Testis (tissue), 3 donors: ENCODE data around the gene SIGLECL1. TPM values are rescaled to one million over a fixed set of nuclear protein-coding genes. Genes with fewer than 3 reads are reported as not detected.
"Not testable (repeated sequence)": the region's sequence is repeated elsewhere in the genome, so short reads cannot be mapped to it uniquely, and the experiment has no call there.

Experiments used
- DNase-seq: peaks from one replicate; pipeline ENCODE4 v3.0.0-alpha.2; 2019
- H3K27ac ChIP-seq, 2 donors: fragments of 200-600 bp; sonication (generic); one replicate each; pipeline ENCODE4 v1.5.1; 2019
- H3K27me3 ChIP-seq: fragments of 200-600 bp; sonication (generic); one replicate; pipeline ENCODE4 v1.5.1; 2019
- H3K36me3 ChIP-seq: fragments of 200-600 bp; sonication (generic); one replicate; pipeline ENCODE4 v1.5.1; 2017; ENCODE audit warnings: low read depth; ENCODE audit errors: missing control alignments
- H3K4me1 ChIP-seq: fragments of 200-600 bp; sonication (generic); one replicate; pipeline ENCODE4 v1.5.1; 2019
- H3K4me3 ChIP-seq, 2 donors: fragments of 200-600 bp; sonication (generic); one replicate each; pipeline ENCODE4 v1.5.1; 2017 to 2019
- H3K9me3 ChIP-seq: fragments of 200-600 bp; sonication (generic); one replicate; pipeline ENCODE4 v1.5.1; 2017
- POLR2A ChIP-seq: fragments of 450-650 bp; IDR thresholded peaks from one replicate; pipeline ENCODE4 v1.6.1; 2017; ENCODE audit warnings: antibody characterized with exemption, mild to moderate bottlenecking, moderate library complexity
- WGBS, 2 donors: methylation state at CpG; one replicate each; pipeline ENCODE4 v1.1.5; 2018; 5-methylcytosine and 5-hydroxymethylcytosine counted together
- intact Hi-C: fragments of 100-400 bp; cut with DNase I; formaldehyde crosslinking; loops from one replicate; pipeline ENCODE4 v1.15.1; 2023; ENCODE audit warnings: low total_unique reads
- polyA plus RNA-seq: library from polyadenylated mRNA; stranded (reverse); fragments of 350-450 nt; fragmentation: Illumina TruSeq; extraction: RNeasy Lipid Tissue Mini Kit (QIAGEN cat#74804); gene quantifications from one replicate; pipeline ENCODE4 v1.2.3, GENCODE V29; 2014; ENCODE audit warnings: low read depth, low replicate concordance; ENCODE audit not compliant: insufficient read depth
- total RNA-seq, 2 donors: library from RNA; depleted of rRNA; stranded (reverse); fragments of >200 nt; gene quantifications; one replicate each; pipeline ENCODE4 v1.2.3, GENCODE V29; 2016
- TF ChIP-seq, protein P1 (sequence below), 3 experiments: fragments of 450-650 bp in 2 of 3; fragments of 200-600 bp in 1 of 3; sonication (generic) in 1 of 3; IDR thresholded peaks; one replicate each; pipeline ENCODE4 v1.5.1; 2016 to 2019; ENCODE audit warnings: antibody characterized with exemption in 3 of 3, mild to moderate bottlenecking in 2 of 3, moderate library complexity in 1 of 3

The SIGLECL1 gene
- total and polyA plus RNA-seq, 3 donors from 2014 or later, result 18.7 to 103 (median 23.8) TPM

DNA sequence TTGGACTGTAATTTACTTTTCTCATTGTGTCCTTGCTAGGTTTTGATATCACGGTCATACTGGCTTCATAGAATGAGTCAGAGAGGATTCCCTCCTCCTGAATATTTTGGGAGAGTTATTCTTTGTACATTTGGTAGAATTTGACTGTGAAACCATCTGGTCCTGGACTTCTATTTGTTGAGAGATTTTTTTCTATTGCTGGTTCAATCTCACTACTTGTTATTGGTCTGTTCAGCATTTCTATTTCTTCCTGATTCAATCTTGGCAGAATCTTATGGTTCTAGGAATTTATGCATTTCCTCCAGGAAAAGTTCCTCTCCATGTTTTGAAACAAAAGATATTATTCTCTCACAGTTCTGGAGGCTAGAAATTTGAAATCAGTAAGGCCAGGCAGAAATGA is 30.9 kb upstream of the SIGLECL1 start:
- intact Hi-C loops, result no loop called here
- Histone ChIP-seq H3K4me3 (no peak overlapping the region), H3K27ac (no peak overlapping the region), H3K9me3 (no peaks in the 10 kb centered on the region), H3K27me3 (no peaks in the 10 kb centered on the region), H3K4me1 (no peaks in the 10 kb centered on the region), H3K36me3 (no peaks in the 10 kb centered on the region)
- WGBS, 2 donors, result 76 to 83% methylated on average over 1 of the region's 1 CpG
- TF ChIP-seq, protein P1, sequence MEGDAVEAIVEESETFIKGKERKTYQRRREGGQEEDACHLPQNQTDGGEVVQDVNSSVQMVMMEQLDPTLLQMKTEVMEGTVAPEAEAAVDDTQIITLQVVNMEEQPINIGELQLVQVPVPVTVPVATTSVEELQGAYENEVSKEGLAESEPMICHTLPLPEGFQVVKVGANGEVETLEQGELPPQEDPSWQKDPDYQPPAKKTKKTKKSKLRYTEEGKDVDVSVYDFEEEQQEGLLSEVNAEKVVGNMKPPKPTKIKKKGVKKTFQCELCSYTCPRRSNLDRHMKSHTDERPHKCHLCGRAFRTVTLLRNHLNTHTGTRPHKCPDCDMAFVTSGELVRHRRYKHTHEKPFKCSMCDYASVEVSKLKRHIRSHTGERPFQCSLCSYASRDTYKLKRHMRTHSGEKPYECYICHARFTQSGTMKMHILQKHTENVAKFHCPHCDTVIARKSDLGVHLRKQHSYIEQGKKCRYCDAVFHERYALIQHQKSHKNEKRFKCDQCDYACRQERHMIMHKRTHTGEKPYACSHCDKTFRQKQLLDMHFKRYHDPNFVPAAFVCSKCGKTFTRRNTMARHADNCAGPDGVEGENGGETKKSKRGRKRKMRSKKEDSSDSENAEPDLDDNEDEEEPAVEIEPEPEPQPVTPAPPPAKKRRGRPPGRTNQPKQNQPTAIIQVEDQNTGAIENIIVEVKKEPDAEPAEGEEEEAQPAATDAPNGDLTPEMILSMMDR (IDR thresholded peaks at IDR 0.05), result no peak
- TF ChIP-seq POLR2A, result no peak
- DNase-seq, result no peak

DNA sequence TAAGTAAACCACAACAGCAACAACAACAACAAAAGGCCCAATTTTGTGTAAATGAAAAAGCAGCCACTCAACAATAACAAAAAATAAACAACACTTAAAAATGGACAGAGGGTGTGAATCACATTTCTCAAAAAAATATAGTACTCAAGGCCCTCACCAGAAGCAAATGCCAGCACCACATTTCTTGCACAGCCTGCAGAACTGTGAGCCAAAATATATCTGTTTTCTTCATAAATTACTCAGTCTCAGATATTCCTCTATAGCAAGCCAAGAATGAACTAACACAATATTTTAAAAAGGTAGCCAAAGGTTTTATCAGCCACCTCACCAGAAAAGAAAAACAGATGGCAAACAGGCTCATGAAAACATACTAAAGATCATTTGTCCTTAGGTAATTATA is 29.9 kb upstream of the SIGLECL1 start:
- no peak overlapping the region for H3K4me3 ChIP-seq
- no peak for DNase-seq
- intact Hi-C loops, result no loop called here
- H3K36me3 ChIP-seq, result no peaks in the 10 kb centered on the region
- H3K4me1 ChIP-seq, result no peaks in the 10 kb centered on the region
- H3K27me3 ChIP-seq, result no peaks in the 10 kb centered on the region
- no peaks in the 10 kb centered on the region for H3K9me3 ChIP-seq
- no peak for TF ChIP-seq POLR2A
- TF ChIP-seq, protein P1 (IDR thresholded peaks at IDR 0.05), result no peak
- no peak overlapping the region for H3K27ac ChIP-seq

DNA sequence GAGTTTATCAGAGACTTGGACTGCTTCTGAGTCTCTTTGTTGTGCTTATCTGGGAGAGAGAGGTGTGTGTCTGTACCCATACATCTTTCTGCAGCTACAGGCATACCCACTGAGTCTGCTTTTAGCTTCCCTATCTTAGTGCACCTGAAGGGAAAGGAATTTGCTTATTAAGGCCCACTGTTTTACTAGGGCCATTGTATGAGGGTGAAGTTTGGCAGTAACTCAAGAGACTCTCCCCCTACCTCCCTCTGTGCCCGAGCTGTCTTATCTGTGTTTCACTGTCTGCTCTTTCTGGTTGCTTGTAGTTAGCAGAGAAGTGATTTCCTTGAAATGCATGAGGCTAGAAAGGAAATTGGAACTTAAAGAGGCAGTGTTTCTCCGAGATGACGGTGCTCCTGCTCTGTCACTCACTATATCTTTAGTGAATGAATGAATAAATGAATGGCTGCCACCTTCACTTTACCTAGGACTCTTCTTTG is 26.7 kb upstream of the SIGLECL1 start:
- no peak for DNase-seq
- H3K36me3 ChIP-seq, result no peaks in the 10 kb centered on the region
- WGBS, 2 donors, result 39 to 46% methylated on average over 3 of the region's 3 CpGs
- H3K9me3 ChIP-seq, result no peaks in the 10 kb centered on the region
- TF ChIP-seq, protein P1 (IDR thresholded peaks at IDR 0.05), result no peak
- no peak for TF ChIP-seq POLR2A
- no peak overlapping the region for H3K27ac ChIP-seq
- H3K4me3 ChIP-seq, result no peak overlapping the region
- no peaks in the 10 kb centered on the region for H3K27me3 ChIP-seq
- no peaks in the 10 kb centered on the region for H3K4me1 ChIP-seq
- intact Hi-C loops, result no loop called here

DNA sequence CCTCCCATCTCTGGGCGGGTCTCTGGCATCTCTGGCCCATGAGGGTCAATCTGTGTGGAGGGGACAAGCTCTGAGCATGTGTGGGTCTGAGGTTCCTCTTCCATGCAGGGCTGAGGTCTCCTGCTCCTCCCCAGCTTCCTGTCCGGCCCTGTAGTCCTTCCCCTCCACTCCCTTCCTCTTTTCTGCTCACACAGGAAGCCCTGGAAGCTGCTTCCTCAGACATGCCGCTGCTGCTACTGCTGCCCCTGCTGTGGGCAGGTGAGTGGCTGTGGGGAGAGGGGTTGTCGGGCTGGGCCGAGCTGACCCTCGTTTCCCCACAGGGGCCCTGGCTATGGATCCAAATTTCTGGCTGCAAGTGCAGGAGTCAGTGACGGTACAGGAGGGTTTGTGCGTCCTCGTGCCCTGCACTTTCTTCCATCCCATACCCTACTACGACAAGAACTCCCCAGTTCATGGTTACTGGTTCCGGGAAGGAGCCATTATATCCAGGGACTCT is 25.9 kb upstream of the SIGLECL1 start, which contains the start of gene CD33:
Gene CD33, plus strand, starts transcription at position 183 of the 496 bp plus-strand sequence. Its CDS starts 39 bp downstream, at position 222.
- DNase-seq, H3K27ac ChIP-seq, intact Hi-C loops, H3K4me3 ChIP-seq, H3K27me3 ChIP-seq, H3K36me3 ChIP-seq, H3K9me3 ChIP-seq, H3K4me1 ChIP-seq: not testable (repeated sequence)
- WGBS, 2 donors, result 77 to 82% methylated on average over 9 to 11 of the region's 11 CpGs

DNA sequence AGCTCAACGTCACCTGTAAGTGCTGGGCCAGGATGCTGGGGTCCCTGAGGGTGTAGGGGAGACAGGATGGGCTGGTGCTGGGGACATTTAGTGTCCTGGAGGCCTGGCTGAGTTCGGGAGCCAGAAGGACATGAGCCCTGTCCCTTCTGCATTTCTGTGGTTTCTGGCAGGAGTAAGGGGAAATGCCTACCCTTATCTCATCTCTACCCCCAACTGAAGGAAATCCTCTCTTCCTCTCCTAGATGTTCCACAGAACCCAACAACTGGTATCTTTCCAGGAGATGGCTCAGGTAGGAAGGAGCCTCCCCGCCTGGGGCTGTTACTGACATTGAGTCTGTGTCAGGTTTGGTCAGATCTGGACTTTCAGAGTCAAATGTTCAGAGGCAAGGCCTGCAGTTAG is 24.8 kb upstream of the SIGLECL1 start:
- H3K9me3 ChIP-seq, result no peaks in the 10 kb centered on the region
- no peak for DNase-seq
- no peaks in the 10 kb centered on the region for H3K36me3 ChIP-seq
- WGBS, 2 donors, result 71% methylated on average over 3 of the region's 3 CpGs; no CpG with 5 or more reads in 1 of the 2 donors
- H3K27ac ChIP-seq, result no peak overlapping the region
- H3K4me3 ChIP-seq, result no peak overlapping the region
- no peak for TF ChIP-seq POLR2A
- TF ChIP-seq, protein P1 (IDR thresholded peaks at IDR 0.05), result no peak
- no peaks in the 10 kb centered on the region for H3K4me1 ChIP-seq
- no peaks in the 10 kb centered on the region for H3K27me3 ChIP-seq
- intact Hi-C loops, result no loop called here
